HepG2 (cell line): ENCODE results near the gene DDX1. TPM values are rescaled to one million over a fixed set of nuclear protein-coding genes. Genes with fewer than 3 reads are reported as not detected.

Source experiments
- CEBPZ ChIP-seq: IDR thresholded peaks from 2 replicates; pipeline ENCODE4 v1.6.1; 2012; ENCODE audit warnings: low read length, improper control_type of control experiment
- HNF1A ChIP-seq, 2 experiments: sonication (generic) in 1 of 2; formaldehyde crosslinking in 1 of 2; IDR thresholded peaks; 2 replicates each; pipeline versions ENCODE4 v1.4.0 to v1.6.1; 2016 to 2020; ENCODE audit warnings: borderline replicate concordance in 1 of 2, low read depth in 1 of 2, mild to moderate bottlenecking in 1 of 2, missing genetic modification reagents in 1 of 2
- TCF7 ChIP-seq: sonication (generic); IDR thresholded peaks from 2 replicates; pipeline ENCODE4 v1.6.1; 2016; ENCODE audit warnings: antibody characterized with exemption, low read depth
- TEF ChIP-seq: sonication (generic); formaldehyde crosslinking; IDR thresholded peaks from 2 replicates; pipeline ENCODE4 v1.5.0; 2020; ENCODE audit warnings: missing genetic modification reagents
- YEATS4 ChIP-seq: sonication (generic); formaldehyde crosslinking; IDR thresholded peaks from 2 replicates; pipeline ENCODE4 v1.4.0; 2020; ENCODE audit warnings: missing genetic modification reagents, borderline replicate concordance
- ZNF180 ChIP-seq: sonication (generic); formaldehyde crosslinking; IDR thresholded peaks from 2 replicates; pipeline ENCODE4 v1.4.0; 2020; ENCODE audit warnings: low read depth, missing genetic modification reagents, borderline replicate concordance
- ZNF563 ChIP-seq: sonication (generic); formaldehyde crosslinking; IDR thresholded peaks from 2 replicates; pipeline ENCODE4 v1.8.0; 2022; ENCODE audit warnings: mild to moderate bottlenecking, moderate library complexity, missing genetic modification reagents
- polyA plus RNA-seq, 8 experiments: library from polyadenylated mRNA; depleted of rRNA in 3 of 8; stranded (reverse) in 7 of 8; unstranded in 1 of 8; fragments of >200 nt; fragmentation: Illumina TruSeq in 4 of 8; extraction: Trizol in 4 of 8; gene quantifications; 2 replicates each; pipeline versions ENCODE4 v1.2.1 to v1.2.3, GENCODE V29; 2011 to 2016; ENCODE audit warnings: low read depth in 4 of 8, missing spikeins in 1 of 8, mixed read lengths in 1 of 8; ENCODE audit not compliant: insufficient read depth in 1 of 8
- total RNA-seq, 5 experiments: library from RNA; depleted of rRNA; stranded (reverse); fragments of >200 nt; fragmentation: Illumina TruSeq; extraction: Trizol; gene quantifications; 2 replicates each; pipeline ENCODE4 v1.2.3, GENCODE V29; 2016; ENCODE audit warnings: low read depth in 1 of 5

Gene DDX1
- total and polyA plus RNA-seq, 2 of the 13 experiments (the other 11 are each of a cell fraction or from before 2014, with no cell fraction given): 81.6 to 130 TPM

- no peak for TF ChIP-seq HNF1A (IDR thresholded peaks at IDR 0.05; ENCODE audit: low read depth)
- no peak for TF ChIP-seq HNF1A (CRISPR knock-in tag; IDR thresholded peaks at IDR 0.05; ENCODE audit: borderline replicate concordance)
- TF ChIP-seq ZNF563: no peak
- TF ChIP-seq ZNF180 (CRISPR knock-in tag): no peak
- no peak for TF ChIP-seq CEBPZ
- no peak for TF ChIP-seq YEATS4 (CRISPR knock-in tag)
- no peak for TF ChIP-seq TEF (CRISPR knock-in tag)
- TF ChIP-seq TCF7: no peak
- TF ChIP-seq, all 625 proteins: peak for 0
Observed at GRCh38 chr2:15619938-15620337, 28.3 kb downstream of the DDX1 start (continued).
